ENCODE measurements around the gene USP1.

- TF ChIP-seq CTCF (IDR thresholded peaks at IDR 0.05) (no peak), POLR2A (IDR thresholded peaks at IDR 0.05) (no peak), EP300 (IDR thresholded peaks at IDR 0.05) (no peak)
Measured at GRCh38 chr1:62493656-62494055, 56.8 kb downstream of the USP1 start.

Data from tibial nerve (tissue), 4 donors.